NCI-H2227 (cell line): ENCODE data around the gene SLC29A4.
"Not testable (repeated sequence)": the region's sequence is repeated elsewhere in the genome, so short reads cannot be mapped to it uniquely, and the experiment has no call there.

Experiments used
- DNase-seq: peaks from one replicate; lab custom pipeline; 2025; ENCODE audit not compliant: unreplicated experiment; lab: John Stamatoyannopoulos, UW

SLC29A4 gene

GRCh38 chr7:5295039-5296014 lies 12.6 kb downstream of the SLC29A4 start:
- no peak for DNase-seq

- no peak for DNase-seq
Observed at GRCh38 chr7:5296015-5296610, 13.4 kb downstream of the SLC29A4 start.

- DNase-seq: no peak
Observed at GRCh38 chr7:5296611-5297226, 14.0 kb downstream of the SLC29A4 start.

GRCh38 chr7:5300366-5300765 lies 17.6 kb downstream of the SLC29A4 start:
- no peak for DNase-seq

GRCh38 chr7:5302577-5302976 lies 19.8 kb downstream of the SLC29A4 start:
- no peak for DNase-seq

- no peak for DNase-seq
Observed at GRCh38 chr7:5303061-5303460, 20.3 kb downstream of the SLC29A4 start.

- no peak for DNase-seq
Observed at GRCh38 chr7:5303591-5304505, 21.1 kb downstream of the SLC29A4 start.

- DNase-seq: not testable (repeated sequence)
Observed at GRCh38 chr7:5305050-5305449, 22.3 kb downstream of the SLC29A4 start.

- not testable (repeated sequence) for DNase-seq
Observed at GRCh38 chr7:5307221-5308142, 24.7 kb downstream of the SLC29A4 start.

GRCh38 chr7:5309146-5309545 lies 26.4 kb downstream of the SLC29A4 start:
- no peak for DNase-seq

GRCh38 chr7:5310822-5311405 lies 28.2 kb downstream of the SLC29A4 start:
- DNase-seq: no peak

GRCh38 chr7:5312276-5313070 lies 29.7 kb downstream of the SLC29A4 start:
- DNase-seq: not testable (repeated sequence)

- DNase-seq: not testable (repeated sequence)
Observed at GRCh38 chr7:5313076-5313885, 30.5 kb downstream of the SLC29A4 start.

GRCh38 chr7:5314864-5315263 lies 32.1 kb downstream of the SLC29A4 start:
- DNase-seq: no peak

GRCh38 chr7:5315761-5316160 lies 33.0 kb downstream of the SLC29A4 start:
- no peak for DNase-seq

- DNase-seq: not testable (repeated sequence)
Observed at GRCh38 chr7:5318613-5319012, 35.9 kb downstream of the SLC29A4 start.

GRCh38 chr7:5320391-5320790 lies 37.6 kb downstream of the SLC29A4 start:
- no peak for DNase-seq
